Measurements from ENCODE around the gene MEN1. TPM values are rescaled to one million over a fixed set of nuclear protein-coding genes. Genes with fewer than 3 reads are reported as not detected.

Gene MEN1
- total RNA-seq, 1 donor from 2014 or later, result 47.2 TPM

- no peak overlapping the region for H3K4me3 Mint-ChIP-seq (ENCODE audit: low read depth)
- H3K4me1 Mint-ChIP-seq (ENCODE audit: low read depth), result peaks cover 10% of the 10 kb centered on the region
- no peaks in the 10 kb centered on the region for H3K9me3 Mint-ChIP-seq
- no peaks in the 10 kb centered on the region for H3K27me3 Mint-ChIP-seq (ENCODE audit: low read depth)
- H3K36me3 Mint-ChIP-seq (ENCODE audit: low read depth), result peaks cover 38% of the 10 kb centered on the region
- DNase-seq (ENCODE audit: low spot score), result no peak
- H3K27ac Mint-ChIP-seq, result peak overlapping the region; percentile 30
- intact Hi-C loops (cut with micrococcal nuclease), result no loop called here
These were observed 9.8 kb downstream of the MEN1 start for GRCh38 chr11:64800303-64801157.

GRCh38 chr11:64799623-64800302 is 10.6 kb downstream of the MEN1 start:
- Mint-ChIP-seq H3K27ac (no peak overlapping the region), H3K4me1 (ENCODE audit: low read depth) (peaks cover 12% of the 10 kb centered on the region)

GRCh38 chr11:64799256-64799622 is 11.1 kb downstream of the MEN1 start:
- no peak for DNase-seq (ENCODE audit: low spot score)
- Mint-ChIP-seq H3K9me3 (no peaks in the 10 kb centered on the region), H3K36me3 (ENCODE audit: low read depth) (peaks cover 41% of the 10 kb centered on the region), H3K4me3 (ENCODE audit: low read depth) (no peak overlapping the region), H3K27me3 (ENCODE audit: low read depth) (no peaks in the 10 kb centered on the region), H3K27ac (no peak overlapping the region), H3K4me1 (ENCODE audit: low read depth) (peaks cover 14% of the 10 kb centered on the region)
- intact Hi-C loops (cut with micrococcal nuclease), result no loop called here

More at GRCh38 chr11:64799623-64800302, 10.6 kb downstream of the MEN1 start:
- H3K27me3 Mint-ChIP-seq (ENCODE audit: low read depth), result no peaks in the 10 kb centered on the region
- H3K9me3 Mint-ChIP-seq, result no peaks in the 10 kb centered on the region
- intact Hi-C loops (cut with micrococcal nuclease), result no loop called here
- H3K4me3 Mint-ChIP-seq (ENCODE audit: low read depth), result no peak overlapping the region
- peaks cover 37% of the 10 kb centered on the region for H3K36me3 Mint-ChIP-seq (ENCODE audit: low read depth)
- no peak for DNase-seq (ENCODE audit: low spot score)

GRCh38 chr11:64796757-64797541 is 13.4 kb downstream of the MEN1 start:
- Mint-ChIP-seq H3K9me3 (no peaks in the 10 kb centered on the region), H3K27ac (no peak overlapping the region), H3K4me1 (ENCODE audit: low read depth) (peaks cover 15% of the 10 kb centered on the region), H3K4me3 (ENCODE audit: low read depth) (no peak overlapping the region), H3K36me3 (ENCODE audit: low read depth) (peaks cover 46% of the 10 kb centered on the region), H3K27me3 (ENCODE audit: low read depth) (no peaks in the 10 kb centered on the region)
- intact Hi-C loops (cut with micrococcal nuclease), result no loop called here
- DNase-seq (ENCODE audit: low spot score), result no peak

GRCh38 chr11:64796047-64796756 is 14.1 kb downstream of the MEN1 start:
- Mint-ChIP-seq H3K36me3 (ENCODE audit: low read depth) (peaks cover 46% of the 10 kb centered on the region), H3K27ac (no peak overlapping the region), H3K4me1 (ENCODE audit: low read depth) (peaks cover 15% of the 10 kb centered on the region), H3K9me3 (no peaks in the 10 kb centered on the region), H3K27me3 (ENCODE audit: low read depth) (no peaks in the 10 kb centered on the region), H3K4me3 (ENCODE audit: low read depth) (no peak overlapping the region)
- intact Hi-C loops (cut with micrococcal nuclease), result no loop called here
- no peak for DNase-seq (ENCODE audit: low spot score)

GRCh38 chr11:64794526-64794925 is 15.8 kb downstream of the MEN1 start:
- Mint-ChIP-seq H3K27me3 (ENCODE audit: low read depth) (no peaks in the 10 kb centered on the region), H3K9me3 (no peaks in the 10 kb centered on the region), H3K4me3 (ENCODE audit: low read depth) (no peak overlapping the region), H3K4me1 (ENCODE audit: low read depth) (peaks cover 15% of the 10 kb centered on the region), H3K27ac (no peak overlapping the region), H3K36me3 (ENCODE audit: low read depth) (peaks cover 45% of the 10 kb centered on the region)
- intact Hi-C loops (cut with micrococcal nuclease), result no loop called here
- DNase-seq (ENCODE audit: low spot score), result no peak

GRCh38 chr11:64793271-64794160 is 16.8 kb downstream of the MEN1 start:
- Mint-ChIP-seq H3K27ac (peak overlapping the region; percentile 14), H3K36me3 (ENCODE audit: low read depth) (peaks cover 38% of the 10 kb centered on the region), H3K4me3 (ENCODE audit: low read depth) (no peak overlapping the region)

GRCh38 chr11:64792482-64792881 is 17.9 kb downstream of the MEN1 start:
- intact Hi-C loops (cut with micrococcal nuclease), result no loop called here
- no peak for DNase-seq (ENCODE audit: low spot score)
- Mint-ChIP-seq H3K9me3 (no peaks in the 10 kb centered on the region), H3K4me1 (ENCODE audit: low read depth) (peaks cover 12% of the 10 kb centered on the region), H3K27ac (no peak overlapping the region), H3K27me3 (ENCODE audit: low read depth) (no peaks in the 10 kb centered on the region), H3K4me3 (ENCODE audit: low read depth) (no peak overlapping the region), H3K36me3 (ENCODE audit: low read depth) (peaks cover 40% of the 10 kb centered on the region)

More at GRCh38 chr11:64793271-64794160, 16.8 kb downstream of the MEN1 start:
- DNase-seq (ENCODE audit: low spot score), result no peak
- intact Hi-C loops (cut with micrococcal nuclease), result no loop called here
- H3K9me3 Mint-ChIP-seq, result no peaks in the 10 kb centered on the region
- H3K27me3 Mint-ChIP-seq (ENCODE audit: low read depth), result no peaks in the 10 kb centered on the region
- H3K4me1 Mint-ChIP-seq (ENCODE audit: low read depth), result peaks cover 12% of the 10 kb centered on the region

GRCh38 chr11:64791781-64792291 is 18.5 kb downstream of the MEN1 start:
- Mint-ChIP-seq H3K9me3 (no peaks in the 10 kb centered on the region), H3K27ac (no peak overlapping the region), H3K36me3 (ENCODE audit: low read depth) (peaks cover 40% of the 10 kb centered on the region), H3K4me3 (ENCODE audit: low read depth) (no peak overlapping the region), H3K4me1 (ENCODE audit: low read depth) (peaks cover 12% of the 10 kb centered on the region), H3K27me3 (ENCODE audit: low read depth) (no peaks in the 10 kb centered on the region)
- no peak for DNase-seq (ENCODE audit: low spot score)
- intact Hi-C loops (cut with micrococcal nuclease), result no loop called here

GRCh38 chr11:64790205-64791095 is 19.9 kb downstream of the MEN1 start:
- Mint-ChIP-seq H3K27me3 (ENCODE audit: low read depth) (no peaks in the 10 kb centered on the region), H3K4me3 (ENCODE audit: low read depth) (no peak overlapping the region), H3K9me3 (no peaks in the 10 kb centered on the region), H3K36me3 (ENCODE audit: low read depth) (peaks cover 34% of the 10 kb centered on the region), H3K4me1 (ENCODE audit: low read depth) (peaks cover 12% of the 10 kb centered on the region), H3K27ac (no peak overlapping the region)
- intact Hi-C loops (cut with micrococcal nuclease), result no loop called here
- DNase-seq (ENCODE audit: low spot score), result no peak
